H1 (cell line): ENCODE results near the gene ADGRG7. TPM values are rescaled to one million over a fixed set of nuclear protein-coding genes. Genes with fewer than 3 reads are reported as not detected.

Experiments
- EZH2 ChIP-seq: fragments of 200-600 bp; sonication (generic); IDR thresholded peaks from 2 replicates; pipeline ENCODE4 v1.7.1; 2012; ENCODE audit warnings: low read depth, mild to moderate bottlenecking, moderate library complexity, low read length, inconsistent platforms; ENCODE audit not compliant: severe bottlenecking
- POLR2AphosphoS5 ChIP-seq: IDR thresholded peaks from 2 replicates; pipeline ENCODE4 v1.6.1; 2011; ENCODE audit warnings: low read depth, low read length
- polyA plus RNA-seq, 7 experiments: library from polyadenylated mRNA; depleted of rRNA in 3 of 7; stranded (reverse) in 5 of 7; unstranded in 2 of 7; fragments of >200 nt in 5 of 7; fragments of 200-250 nt in 2 of 7; gene quantifications; 1 replicate in 5 of 7; 2 replicates in 1 of 7; 4 replicates in 1 of 7; pipeline versions ENCODE4 v1.2.1 to v1.2.3, GENCODE V29; 2011 to 2013; ENCODE audit warnings: missing spikeins in 2 of 7, mixed read lengths in 2 of 7
- total RNA-seq: library from RNA; stranded (reverse); fragmentation: NEBNext Ultra II Directional; extraction: Animal tissue kit (Norgen Biotek cat#: 25700); gene quantifications from 2 replicates; pipeline ENCODE4 v1.2.1, GENCODE V29; 2021

The ADGRG7 gene
- total and polyA plus RNA-seq, 2 of the 8 experiments (the other 6 are each of a cell fraction or from before 2014, with no cell fraction given) = not detected

GRCh38 chr3:100641471-100642032 lies 32.2 kb downstream of the ADGRG7 start (continued):
- no peak for TF ChIP-seq POLR2AphosphoS5
- TF ChIP-seq EZH2 = no peak
